ENCODE data around the gene SMCO4.

- TF ChIP-seq CTCF (conservative IDR thresholded peaks at IDR 0.05; ENCODE audit: low read length) = no peak
- TF ChIP-seq EZH2phosphoT487 (IDR thresholded peaks at IDR 0.05; ENCODE audit: borderline replicate concordance) = no peak
These were observed 44.5 kb downstream of the SMCO4 start for GRCh38 chr11:93498641-93499040.

All from Loucy (cell line).